Measurements from ENCODE around the gene DCAF8L2. TPM values are rescaled to one million over a fixed set of nuclear protein-coding genes. Genes with fewer than 3 reads are reported as not detected.

DCAF8L2 gene
- total and polyA plus RNA-seq, 2 donors: not detected

Other genes with a start within 250 kb of the DCAF8L2 start
- not detected for gene PPP4R3C, start 127.0 kb upstream of the DCAF8L2 start, total RNA-seq
- not detected for gene PPP4R3C, start 127.0 kb upstream of the DCAF8L2 start, polyA plus RNA-seq
- gene MAGEB10, start 217.6 kb downstream of the DCAF8L2 start, total RNA-seq: not detected
- gene MAGEB10, start 217.6 kb downstream of the DCAF8L2 start, polyA plus RNA-seq: not detected

All from urinary bladder (tissue), 2 donors.